K562 (cell line): ENCODE results near the gene MMD2. TPM values are rescaled to one million over a fixed set of nuclear protein-coding genes. Genes with fewer than 3 reads are reported as not detected.

Experiments
- ATAC-seq: fragments of 200-7000 bp; cut with Tn5 transposase; 3 replicates; pipeline ENCODE4 v1.9.1; 2020; ENCODE audit warnings: moderate library complexity
- BruUV-seq: library from RNA; stranded (reverse); fragments of 400-500 nt; replicated peaks from 2 replicates; lab custom pipeline; 2021; lab: Mats Ljungman, UMichigan
- CTCF ChIA-PET: fragments of 300-600 bp; formaldehyde crosslinking; extraction: SDS; loops from one replicate; lab custom pipeline; 2021; ENCODE audit warnings: low intra/inter-chr PET ratio; lab: Yijun Ruan, JAX
- POLR2A ChIA-PET: fragments of 300-600, 350-650 bp; sonication (Branson Sonifier 250); formaldehyde crosslinking; extraction: SDS; loops from one replicate; lab custom pipeline; 2021; ENCODE audit warnings: antibody characterized with exemption, inconsistent platforms; lab: Yijun Ruan, JAX
- DNase-seq, 4 experiments: peaks; one replicate each; pipeline versions ENCODE4 v3.0.0 to v3.0.0-alpha.2; 2011 to 2018; ENCODE audit warnings: low spot score in 3 of 4, mixed read lengths in 3 of 4; ENCODE audit errors: extremely low read depth in 1 of 4
- FAIRE-seq: peaks from 2 replicates; lab custom pipeline; 2011; peaks lifted over from hg19 to GRCh38; lab: Jason Lieb, UNC
- H2AFZ ChIP-seq: 2 replicates; pipeline ENCODE4 v1.6.0; 2011; ENCODE audit warnings: low read depth, low read length, control low read depth, inconsistent platforms
- H3K27ac ChIP-seq: fragments of 200-600 bp; 3 replicates; pipeline ENCODE4 v1.8.0; 2011; ENCODE audit warnings: low read depth, mild to moderate bottlenecking, control low read depth, inconsistent platforms, low read length, moderate library complexity, mixed read lengths; ENCODE audit errors: extremely low read depth
- H3K27me3 ChIP-seq, 2 experiments: fragments of 300-600 bp in 1 of 2; 2 replicates in 1 of 2; 3 replicates in 1 of 2; pipeline versions ENCODE4 v1.6.0 to v1.8.0; 2011; ENCODE audit warnings: inconsistent platforms in 2 of 2, low read length in 2 of 2, mild to moderate bottlenecking in 1 of 2, mixed read lengths in 1 of 2, moderate library complexity in 1 of 2; ENCODE audit not compliant: control insufficient read depth in 2 of 2, insufficient read depth in 2 of 2
- H3K36me3 ChIP-seq: fragments of 300-600 bp; 3 replicates; pipeline ENCODE4 v1.8.0; 2011; ENCODE audit warnings: mild to moderate bottlenecking, low read length, inconsistent platforms; ENCODE audit not compliant: control insufficient read depth, insufficient read depth
- H3K4me1 ChIP-seq, 2 experiments: fragments of 200-600 bp in 1 of 2; replicated peaks in 1 of 2; 2 replicates in 1 of 2; 3 replicates in 1 of 2; pipeline versions ENCODE4 v1.5.1 to v1.8.0; 2011; ENCODE audit warnings: inconsistent platforms in 2 of 2, low read length in 2 of 2, mild to moderate bottlenecking in 1 of 2, mixed read lengths in 1 of 2, moderate library complexity in 1 of 2; ENCODE audit not compliant: control insufficient read depth in 2 of 2, insufficient read depth in 2 of 2
- H3K4me2 ChIP-seq: 2 replicates; pipeline ENCODE4 v1.6.1; 2011; ENCODE audit warnings: low read length, control low read depth, inconsistent platforms, mixed read lengths; ENCODE audit not compliant: insufficient read depth
- H3K4me3 ChIP-seq: fragments of 200-600 bp; sonication (generic), shearing (Covaris generic); 2 replicates; pipeline ENCODE4 v1.5.1; 2016; ENCODE audit warnings: control low read depth, inconsistent platforms
- H3K79me2 ChIP-seq: fragments of 200-600 bp; 3 replicates; pipeline ENCODE4 v1.8.0; 2011; ENCODE audit warnings: low read length, inconsistent platforms; ENCODE audit not compliant: control insufficient read depth, insufficient read depth
- H3K9ac ChIP-seq, 2 experiments: 2 replicates each; pipeline versions ENCODE4 v1.6.0 to v1.6.1; 2011; ENCODE audit warnings: low read depth in 2 of 2, low read length in 2 of 2, control low read depth in 1 of 2, inconsistent platforms in 1 of 2, mild to moderate bottlenecking in 1 of 2, mixed read lengths in 1 of 2; ENCODE audit not compliant: insufficient read depth in 1 of 2
- H3K9me1 ChIP-seq: one replicate; pipeline ENCODE4 v1.6.0; 2011; ENCODE audit warnings: inconsistent platforms, mild to moderate bottlenecking, low read length, moderate library complexity; ENCODE audit not compliant: control insufficient read depth, insufficient read depth
- H3K9me3 ChIP-seq: replicated peaks from 2 replicates; pipeline ENCODE4 v1.5.1; 2011; ENCODE audit warnings: low read depth, low read length, inconsistent platforms; ENCODE audit not compliant: control insufficient read depth, insufficient read depth
- H4K20me1 ChIP-seq: replicated peaks from 2 replicates; pipeline ENCODE4 v1.6.1; 2011; ENCODE audit warnings: low read length, inconsistent platforms, mixed read lengths; ENCODE audit not compliant: control insufficient read depth, insufficient read depth
- CBFA2T2 ChIP-seq: fragments of 450-650 bp; conservative IDR thresholded peaks from 2 replicates; pipeline ENCODE4 v1.6.1; 2017; ENCODE audit warnings: mild to moderate bottlenecking
- CBFA2T3 ChIP-seq: fragments of 450-650 bp; IDR thresholded peaks from 2 replicates; pipeline ENCODE4 v1.6.1; 2017
- MEIS2 ChIP-seq: fragments of 450-650 bp; IDR thresholded peaks from 2 replicates; pipeline ENCODE4 v1.6.1; 2014; ENCODE audit warnings: mild to moderate bottlenecking; ENCODE audit not compliant: partially characterized antibody
- TFAM ChIP-seq: fragments of 250-450 bp; sonication (Bioruptor Pico); conservative IDR thresholded peaks from 2 replicates; pipeline ENCODE4 v1.5.0; 2021; ENCODE audit warnings: mild to moderate bottlenecking, moderate library complexity
- ZBTB7A ChIP-seq: IDR thresholded peaks from 2 replicates; pipeline ENCODE4 v1.6.1; 2011; ENCODE audit warnings: low read depth, mild to moderate bottlenecking, low read length, moderate library complexity, borderline replicate concordance; ENCODE audit not compliant: control insufficient read depth
- ZNF695 ChIP-seq: fragments of 450-650 bp; formaldehyde crosslinking; IDR thresholded peaks from 2 replicates; pipeline ENCODE4 v1.4.0; 2020; ENCODE audit warnings: mild to moderate bottlenecking, moderate library complexity
- WGBS: fragments of 100-300 bp; shearing (Covaris generic); methylation state at CpG from one replicate; pipeline ENCODE4 v1.1.6; 2016; ENCODE audit warnings: low coverage, mixed read lengths; ENCODE audit not compliant: insufficient coverage; ENCODE audit errors: missing lambda C conversion rate; 5-methylcytosine and 5-hydroxymethylcytosine counted together
- in situ Hi-C: fragments of 300-500 bp; cut with MboI; formaldehyde crosslinking; loops from 4 replicates; pipeline ENCODE4 v1.15.0; 2018; ENCODE audit warnings: inconsistent platforms, mixed read lengths
- intact Hi-C: fragments of 100-400 bp; cut with micrococcal nuclease; formaldehyde crosslinking; loops from 2 replicates; pipeline ENCODE4 v1.14.2; 2022
- polyA plus RNA-seq, 8 experiments: library from polyadenylated mRNA; depleted of rRNA in 4 of 8; stranded (reverse) in 5 of 8; unstranded in 3 of 8; fragments of >200 nt; fragmentation: Nextera tagmentation in 2 of 8; fragmentation: Illumina TruSeq in 1 of 8; extraction: Ambion mirVana in 2 of 8; extraction: Trizol in 1 of 8; gene quantifications; 2 replicates each; pipeline versions ENCODE4 v1.2.1 to v1.2.3, GENCODE V29; 2011 to 2014; ENCODE audit warnings: inconsistent platforms in 1 of 8, missing spikeins in 1 of 8
- total RNA-seq, 7 experiments: library from RNA; depleted of rRNA in 6 of 7; stranded (reverse); fragments of >200 nt in 6 of 7; fragmentation: Illumina TruSeq in 2 of 7; extraction: Trizol in 2 of 7; gene quantifications; 2 replicates each; pipeline versions ENCODE4 v1.2.1 to v1.2.3, GENCODE V29; 2011 to 2021; ENCODE audit warnings: low replicate concordance in 1 of 7
- TF ChIP-seq, protein P1 (sequence below): fragments of 450-650 bp; IDR thresholded peaks from 2 replicates; pipeline ENCODE4 v1.6.1; 2016
- TF ChIP-seq, protein P2 (sequence below): fragments of 450-650 bp; IDR thresholded peaks from 2 replicates; pipeline ENCODE4 v1.6.1; 2018; ENCODE audit not compliant: partially characterized antibody

The MMD2 gene
- total and polyA plus RNA-seq, 9 of the 15 experiments (the other 6 are each of a cell fraction or from before 2014, with no cell fraction given) = not detected

DNA sequence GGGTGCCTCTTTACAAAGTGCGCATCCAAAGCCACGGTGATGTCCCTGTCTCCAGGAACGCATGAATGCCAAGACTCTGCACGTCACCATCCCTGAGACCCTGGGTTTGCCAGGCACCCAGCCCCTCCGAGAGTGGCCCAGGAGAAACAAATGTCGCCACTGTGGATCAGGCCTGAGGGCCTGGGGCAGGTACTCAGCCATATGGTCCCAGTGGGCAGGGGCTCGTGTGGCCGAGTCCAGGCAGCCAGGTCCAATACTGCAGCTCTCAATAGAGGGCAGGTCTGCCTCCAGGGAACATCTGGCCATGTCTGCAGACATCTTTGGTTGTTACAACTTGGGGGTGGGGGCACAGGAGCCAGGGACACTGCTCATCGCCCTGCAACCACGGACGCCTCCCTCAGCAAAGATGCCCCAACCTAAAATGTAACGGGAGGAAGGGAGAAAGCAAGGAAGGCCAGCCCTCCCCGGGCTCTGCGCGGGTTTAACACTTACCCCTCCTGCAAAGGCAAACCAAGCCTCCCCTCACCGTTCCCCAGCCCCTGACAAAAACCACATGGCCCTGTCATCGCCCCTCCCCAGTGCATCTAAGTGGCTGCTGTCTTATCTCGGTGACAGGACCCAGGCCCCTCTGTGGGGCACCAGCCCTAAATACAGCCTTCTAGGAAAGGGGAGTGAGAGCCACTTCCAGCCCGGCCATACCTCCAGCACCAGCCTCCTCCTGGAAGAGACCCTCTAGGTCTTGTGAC lies 86.9 kb downstream of the MMD2 start:
- ATAC-seq (peak; percentile 77), FAIRE-seq (peak; percentile 15), DNase-seq (peak; percentile 26 to 63 (median 48))
- ChIA-PET CTCF (no interaction called here), POLR2A (interaction anchor here (0.6 to 1.0 kb wide), 2 partner anchors 11 to 62 kb away, joined by 4 read pairs; partner anchors contain the start of gene RADIL)
- TF ChIP-seq, protein P1, sequence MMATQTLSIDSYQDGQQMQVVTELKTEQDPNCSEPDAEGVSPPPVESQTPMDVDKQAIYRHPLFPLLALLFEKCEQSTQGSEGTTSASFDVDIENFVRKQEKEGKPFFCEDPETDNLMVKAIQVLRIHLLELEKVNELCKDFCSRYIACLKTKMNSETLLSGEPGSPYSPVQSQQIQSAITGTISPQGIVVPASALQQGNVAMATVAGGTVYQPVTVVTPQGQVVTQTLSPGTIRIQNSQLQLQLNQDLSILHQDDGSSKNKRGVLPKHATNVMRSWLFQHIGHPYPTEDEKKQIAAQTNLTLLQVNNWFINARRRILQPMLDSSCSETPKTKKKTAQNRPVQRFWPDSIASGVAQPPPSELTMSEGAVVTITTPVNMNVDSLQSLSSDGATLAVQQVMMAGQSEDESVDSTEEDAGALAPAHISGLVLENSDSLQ = peak; percentile 59; the same call in 1 of the 2 replicates
- TF ChIP-seq CBFA2T2 = 0 out of 2 replicates have a peak, but pooled peaks have one; percentile 20
- TF ChIP-seq, protein P2, sequence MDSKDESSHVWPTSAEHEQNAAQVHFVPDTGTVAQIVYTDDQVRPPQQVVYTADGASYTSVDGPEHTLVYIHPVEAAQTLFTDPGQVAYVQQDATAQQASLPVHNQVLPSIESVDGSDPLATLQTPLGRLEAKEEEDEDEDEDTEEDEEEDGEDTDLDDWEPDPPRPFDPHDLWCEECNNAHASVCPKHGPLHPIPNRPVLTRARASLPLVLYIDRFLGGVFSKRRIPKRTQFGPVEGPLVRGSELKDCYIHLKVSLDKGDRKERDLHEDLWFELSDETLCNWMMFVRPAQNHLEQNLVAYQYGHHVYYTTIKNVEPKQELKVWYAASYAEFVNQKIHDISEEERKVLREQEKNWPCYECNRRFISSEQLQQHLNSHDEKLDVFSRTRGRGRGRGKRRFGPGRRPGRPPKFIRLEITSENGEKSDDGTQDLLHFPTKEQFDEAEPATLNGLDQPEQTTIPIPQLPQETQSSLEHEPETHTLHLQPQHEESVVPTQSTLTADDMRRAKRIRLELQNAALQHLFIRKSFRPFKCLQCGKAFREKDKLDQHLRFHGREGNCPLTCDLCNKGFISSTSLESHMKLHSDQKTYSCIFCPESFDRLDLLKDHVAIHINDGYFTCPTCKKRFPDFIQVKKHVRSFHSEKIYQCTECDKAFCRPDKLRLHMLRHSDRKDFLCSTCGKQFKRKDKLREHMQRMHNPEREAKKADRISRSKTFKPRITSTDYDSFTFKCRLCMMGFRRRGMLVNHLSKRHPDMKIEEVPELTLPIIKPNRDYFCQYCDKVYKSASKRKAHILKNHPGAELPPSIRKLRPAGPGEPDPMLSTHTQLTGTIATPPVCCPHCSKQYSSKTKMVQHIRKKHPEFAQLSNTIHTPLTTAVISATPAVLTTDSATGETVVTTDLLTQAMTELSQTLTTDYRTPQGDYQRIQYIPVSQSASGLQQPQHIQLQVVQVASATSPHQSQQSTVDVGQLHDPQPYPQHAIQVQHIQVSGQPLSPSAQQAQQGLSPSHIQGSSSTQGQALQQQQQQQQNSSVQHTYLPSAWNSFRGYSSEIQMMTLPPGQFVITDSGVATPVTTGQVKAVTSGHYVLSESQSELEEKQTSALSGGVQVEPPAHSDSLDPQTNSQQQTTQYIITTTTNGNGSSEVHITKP = peak; percentile 12
- peak; percentile 51 for TF ChIP-seq CBFA2T3
- TF ChIP-seq TFAM (CRISPR knock-in tag) = no peak
- TF ChIP-seq ZNF695 (CRISPR knock-in tag) = no peak
- peak; percentile 72 for TF ChIP-seq MEIS2
- 0 out of 2 replicates have a peak, but pooled peaks have one; percentile 55 for TF ChIP-seq ZBTB7A
- H3K4me1 ChIP-seq = peaks cover 7 to 26% of the 10 kb centered on the region in 2 experiments
- H3K79me2 ChIP-seq = no peaks in the 10 kb centered on the region; the same call in 2 of the 3 replicates
- H3K9me1 ChIP-seq = no peaks in the 10 kb centered on the region
- peaks cover 11% of the 10 kb centered on the region; the same call in 1 of the 3 replicates for H3K36me3 ChIP-seq
- peak overlapping the region; percentile 49; the same call in 1 of the 2 replicates for H2AFZ ChIP-seq
- 56% methylated on average over 19 of the region's 19 CpGs for WGBS
- H3K27me3 ChIP-seq = no peaks in the 10 kb centered on the region
- intact Hi-C loops (no loop called here), in situ Hi-C loops (no loop called here)
- H3K4me3 ChIP-seq = no peak overlapping the region
- BruUV-seq = no TSS peak
- H3K4me2 ChIP-seq = peak overlapping the region; percentile 50; the same call in 1 of the 2 replicates
- H4K20me1 ChIP-seq = peaks cover 4% of the 10 kb centered on the region; the same call in 1 of the 2 replicates
- no peaks in the 10 kb centered on the region for H3K9me3 ChIP-seq
- no peak overlapping the region for H3K27ac ChIP-seq
- H3K9ac ChIP-seq = peak overlapping the region; percentile 17 to 75; a peak in 3 of 4 replicates
